ENCODE data around the gene PPARG. TPM values are rescaled to one million over a fixed set of nuclear protein-coding genes. Genes with fewer than 3 reads are reported as not detected.

Gene PPARG
- total RNA-seq, 1 experiment from 2014 or later: 61.5 TPM

GRCh38 chr3:12472000-12472610 is 183.2 kb downstream of the PPARG start:
- H3K4me1 ChIP-seq (replicated peaks; ENCODE audit: insufficient read depth): peaks cover 74% of the 10 kb centered on the region
- no peaks in the 10 kb centered on the region for H3K79me2 ChIP-seq (ENCODE audit: low read depth)
- CTCF ChIA-PET: interaction anchor here (0.5 kb wide), 1 partner anchor 1055 kb away, joined by 5 read pairs; no protein-coding TSS in a partner anchor
- H2AFZ ChIP-seq: no peak overlapping the region
- H3K9me2 ChIP-seq (ENCODE audit: insufficient read depth): no peaks in the 10 kb centered on the region
- POLR2A ChIA-PET (ENCODE audit: unreplicated experiment): no interaction called here
- no TSS peak for BruUV-seq (replicated peaks)
- no peaks in the 10 kb centered on the region for H3K36me3 ChIP-seq (ENCODE audit: low read depth)
- intact Hi-C loops (cut with micrococcal nuclease; ENCODE audit: unreplicated experiment): loop anchor here (1.0 to 2.0 kb wide), 3 partner anchors 28 to 279 kb away; no protein-coding TSS in a partner anchor
- H4K20me1 ChIP-seq (ENCODE audit: insufficient read depth): no peaks in the 10 kb centered on the region
- no peaks in the 10 kb centered on the region for H3K9me3 ChIP-seq (ENCODE audit: insufficient read depth, low read depth)
- H3K27ac ChIP-seq: peak overlapping the region; percentile 92
- peaks cover 54% of the 10 kb centered on the region for H3F3A ChIP-seq (ENCODE audit: insufficient read depth, low read depth)
- TF ChIP-seq EZH2 (IDR thresholded peaks at IDR 0.05; ENCODE audit: low read depth) (no peak), CTCF (conservative IDR thresholded peaks at IDR 0.05) (no peak)
- peak overlapping the region; percentile 58 for H3K4me2 ChIP-seq
- no peak overlapping the region for H3K4me3 ChIP-seq
- no peaks in the 10 kb centered on the region for H3K27me3 ChIP-seq (ENCODE audit: insufficient read depth, low read depth)
- DNase-seq: no peak

- Histone ChIP-seq H3K9me3 (ENCODE audit: insufficient read depth, low read depth) (no peaks in the 10 kb centered on the region), H3K9me2 (ENCODE audit: insufficient read depth) (no peaks in the 10 kb centered on the region), H3K27ac (peak overlapping the region; percentile 92), H2AFZ (no peak overlapping the region), H3K4me1 (replicated peaks; ENCODE audit: insufficient read depth) (peaks cover 79% of the 10 kb centered on the region), H3K4me3 (no peak overlapping the region), H3K27me3 (ENCODE audit: insufficient read depth, low read depth) (no peaks in the 10 kb centered on the region), H3F3A (ENCODE audit: insufficient read depth, low read depth) (peaks cover 57% of the 10 kb centered on the region), H3K79me2 (ENCODE audit: low read depth) (no peaks in the 10 kb centered on the region), H3K36me3 (ENCODE audit: low read depth) (no peaks in the 10 kb centered on the region), H3K4me2 (no peak overlapping the region), H4K20me1 (ENCODE audit: insufficient read depth) (no peaks in the 10 kb centered on the region)
- ChIA-PET POLR2A (ENCODE audit: unreplicated experiment) (no interaction called here), CTCF (interaction anchor here (0.5 kb wide), 1 partner anchor 1054 kb away, joined by 5 read pairs; no protein-coding TSS in a partner anchor)
- DNase-seq: no peak
- BruUV-seq (replicated peaks): no TSS peak
- intact Hi-C loops (cut with micrococcal nuclease; ENCODE audit: unreplicated experiment): no loop called here
- TF ChIP-seq EZH2 (IDR thresholded peaks at IDR 0.05; ENCODE audit: low read depth) (no peak), CTCF (conservative IDR thresholded peaks at IDR 0.05) (no peak)
Measured at GRCh38 chr3:12472796-12473195, 183.9 kb downstream of the PPARG start.

GRCh38 chr3:12473511-12473910 is 184.6 kb downstream of the PPARG start:
- BruUV-seq (replicated peaks): no TSS peak
- no peaks in the 10 kb centered on the region for H3K9me3 ChIP-seq (ENCODE audit: insufficient read depth, low read depth)
- H3K9me2 ChIP-seq (ENCODE audit: insufficient read depth): no peaks in the 10 kb centered on the region
- TF ChIP-seq CTCF (conservative IDR thresholded peaks at IDR 0.05) (no peak), EZH2 (IDR thresholded peaks at IDR 0.05; ENCODE audit: low read depth) (no peak)
- H3F3A ChIP-seq (ENCODE audit: insufficient read depth, low read depth): peaks cover 57% of the 10 kb centered on the region
- H3K27ac ChIP-seq: no peak overlapping the region
- no peak overlapping the region for H2AFZ ChIP-seq
- H3K79me2 ChIP-seq (ENCODE audit: low read depth): no peaks in the 10 kb centered on the region
- intact Hi-C loops (cut with micrococcal nuclease; ENCODE audit: unreplicated experiment): no loop called here
- DNase-seq: no peak
- H3K27me3 ChIP-seq (ENCODE audit: insufficient read depth, low read depth): no peaks in the 10 kb centered on the region
- no peaks in the 10 kb centered on the region for H3K36me3 ChIP-seq (ENCODE audit: low read depth)
- H3K4me3 ChIP-seq: no peak overlapping the region
- H3K4me2 ChIP-seq: no peak overlapping the region
- no peaks in the 10 kb centered on the region for H4K20me1 ChIP-seq (ENCODE audit: insufficient read depth)
- H3K4me1 ChIP-seq (replicated peaks; ENCODE audit: insufficient read depth): peaks cover 79% of the 10 kb centered on the region
- CTCF ChIA-PET: no interaction called here
- POLR2A ChIA-PET (ENCODE audit: unreplicated experiment): no interaction called here
